HL-60 (cell line): ENCODE data around the gene GLIS1.

Source experiments
- DNase-seq, 2 experiments: peaks; one replicate each; pipeline ENCODE4 v3.0.0-alpha.2; 2010 to 2020; ENCODE audit warnings: low read depth in 1 of 2, low spot score in 1 of 2
- H3K27ac ChIP-seq: fragments of 250-450 bp; sonication (Bioruptor Pico); replicated peaks from 2 replicates; pipeline ENCODE4 v1.5.1; 2020; ENCODE audit warnings: mild to moderate bottlenecking, moderate library complexity
- H3K27me3 ChIP-seq: fragments of 250-450 bp; sonication (Bioruptor Pico); 2 replicates; pipeline ENCODE4 v1.5.1; 2021; ENCODE audit warnings: mild to moderate bottlenecking, moderate library complexity; ENCODE audit not compliant: insufficient read depth, poor library complexity, severe bottlenecking
- H3K4me3 ChIP-seq: replicated peaks from 2 replicates; pipeline ENCODE4 v1.5.1; 2011; ENCODE audit warnings: mild to moderate bottlenecking, control low read depth, low read length; ENCODE audit not compliant: insufficient read depth
- GABPA ChIP-seq: IDR thresholded peaks from 2 replicates; pipeline ENCODE4 v1.6.1; 2012; ENCODE audit warnings: low read depth
- POLR2AphosphoS5 ChIP-seq: IDR thresholded peaks from 2 replicates; pipeline ENCODE4 v1.6.1; 2012; ENCODE audit warnings: low read depth
- SPI1 ChIP-seq: IDR thresholded peaks from 2 replicates; pipeline ENCODE4 v1.6.1; 2012; ENCODE audit warnings: low read depth, mild to moderate bottlenecking, borderline replicate concordance
- TF ChIP-seq, protein P1 (sequence below): IDR thresholded peaks from one replicate; pipeline ENCODE4 v1.5.1; 2011; ENCODE audit warnings: low read length, control low read depth, inconsistent platforms; ENCODE audit not compliant: insufficient read depth
- TF ChIP-seq, protein P2 (sequence below): IDR thresholded peaks from 2 replicates; pipeline ENCODE4 v1.6.1; 2012; ENCODE audit warnings: low read depth; ENCODE audit not compliant: insufficient replicate concordance

The GLIS1 gene

DNA sequence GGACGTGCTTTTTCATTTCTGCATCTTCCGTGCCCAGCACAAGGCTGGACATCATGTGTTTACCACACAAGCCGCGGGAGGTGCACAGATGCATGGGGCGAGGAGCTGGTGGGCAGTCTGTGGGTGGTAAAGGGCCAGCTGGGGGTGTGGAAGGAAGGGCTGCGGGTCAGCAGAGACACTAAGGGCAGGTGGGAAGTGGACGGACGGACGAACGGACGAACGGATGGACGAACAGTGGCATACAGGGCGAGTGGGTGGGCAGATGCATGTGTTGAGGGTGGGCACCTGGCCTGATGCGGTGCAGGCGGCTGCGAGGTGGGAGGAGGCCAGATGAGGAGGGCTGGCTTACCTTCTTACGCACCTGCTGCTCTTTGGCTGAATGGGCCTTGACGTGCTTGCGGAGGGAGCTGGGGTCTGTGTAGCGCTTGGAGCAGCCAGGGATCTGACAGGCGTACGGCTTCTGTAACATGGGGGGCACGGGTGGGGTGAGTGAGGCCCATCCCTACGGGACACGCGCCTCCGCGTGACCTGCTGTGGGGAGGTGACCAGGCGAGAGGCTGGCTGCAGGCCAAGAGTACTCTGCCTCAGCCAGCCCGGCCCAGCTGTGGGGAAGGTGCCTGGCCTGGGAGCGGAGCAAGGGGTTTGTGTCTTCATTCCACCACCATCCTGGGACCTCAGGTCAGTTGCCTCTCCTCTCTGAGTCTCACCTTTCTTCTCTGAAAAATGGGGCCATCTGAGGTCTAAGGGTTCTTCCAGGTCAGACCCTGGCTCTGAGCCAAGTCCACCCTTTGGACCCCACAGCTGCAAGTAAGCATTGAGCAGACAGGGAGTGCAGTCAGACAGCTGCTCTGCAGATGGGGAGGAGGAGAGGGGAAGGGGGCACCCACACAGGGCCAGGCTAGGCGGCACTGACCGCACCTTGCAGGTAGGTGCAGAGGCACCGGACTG is 214.3 kb downstream of the GLIS1 start:
- Histone ChIP-seq H3K4me3 (no peak overlapping the region), H3K27ac (no peak overlapping the region), H3K27me3 (no peaks in the 10 kb centered on the region)
- TF ChIP-seq, protein P1, sequence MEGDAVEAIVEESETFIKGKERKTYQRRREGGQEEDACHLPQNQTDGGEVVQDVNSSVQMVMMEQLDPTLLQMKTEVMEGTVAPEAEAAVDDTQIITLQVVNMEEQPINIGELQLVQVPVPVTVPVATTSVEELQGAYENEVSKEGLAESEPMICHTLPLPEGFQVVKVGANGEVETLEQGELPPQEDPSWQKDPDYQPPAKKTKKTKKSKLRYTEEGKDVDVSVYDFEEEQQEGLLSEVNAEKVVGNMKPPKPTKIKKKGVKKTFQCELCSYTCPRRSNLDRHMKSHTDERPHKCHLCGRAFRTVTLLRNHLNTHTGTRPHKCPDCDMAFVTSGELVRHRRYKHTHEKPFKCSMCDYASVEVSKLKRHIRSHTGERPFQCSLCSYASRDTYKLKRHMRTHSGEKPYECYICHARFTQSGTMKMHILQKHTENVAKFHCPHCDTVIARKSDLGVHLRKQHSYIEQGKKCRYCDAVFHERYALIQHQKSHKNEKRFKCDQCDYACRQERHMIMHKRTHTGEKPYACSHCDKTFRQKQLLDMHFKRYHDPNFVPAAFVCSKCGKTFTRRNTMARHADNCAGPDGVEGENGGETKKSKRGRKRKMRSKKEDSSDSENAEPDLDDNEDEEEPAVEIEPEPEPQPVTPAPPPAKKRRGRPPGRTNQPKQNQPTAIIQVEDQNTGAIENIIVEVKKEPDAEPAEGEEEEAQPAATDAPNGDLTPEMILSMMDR, result no peak
- TF ChIP-seq, protein P2, sequence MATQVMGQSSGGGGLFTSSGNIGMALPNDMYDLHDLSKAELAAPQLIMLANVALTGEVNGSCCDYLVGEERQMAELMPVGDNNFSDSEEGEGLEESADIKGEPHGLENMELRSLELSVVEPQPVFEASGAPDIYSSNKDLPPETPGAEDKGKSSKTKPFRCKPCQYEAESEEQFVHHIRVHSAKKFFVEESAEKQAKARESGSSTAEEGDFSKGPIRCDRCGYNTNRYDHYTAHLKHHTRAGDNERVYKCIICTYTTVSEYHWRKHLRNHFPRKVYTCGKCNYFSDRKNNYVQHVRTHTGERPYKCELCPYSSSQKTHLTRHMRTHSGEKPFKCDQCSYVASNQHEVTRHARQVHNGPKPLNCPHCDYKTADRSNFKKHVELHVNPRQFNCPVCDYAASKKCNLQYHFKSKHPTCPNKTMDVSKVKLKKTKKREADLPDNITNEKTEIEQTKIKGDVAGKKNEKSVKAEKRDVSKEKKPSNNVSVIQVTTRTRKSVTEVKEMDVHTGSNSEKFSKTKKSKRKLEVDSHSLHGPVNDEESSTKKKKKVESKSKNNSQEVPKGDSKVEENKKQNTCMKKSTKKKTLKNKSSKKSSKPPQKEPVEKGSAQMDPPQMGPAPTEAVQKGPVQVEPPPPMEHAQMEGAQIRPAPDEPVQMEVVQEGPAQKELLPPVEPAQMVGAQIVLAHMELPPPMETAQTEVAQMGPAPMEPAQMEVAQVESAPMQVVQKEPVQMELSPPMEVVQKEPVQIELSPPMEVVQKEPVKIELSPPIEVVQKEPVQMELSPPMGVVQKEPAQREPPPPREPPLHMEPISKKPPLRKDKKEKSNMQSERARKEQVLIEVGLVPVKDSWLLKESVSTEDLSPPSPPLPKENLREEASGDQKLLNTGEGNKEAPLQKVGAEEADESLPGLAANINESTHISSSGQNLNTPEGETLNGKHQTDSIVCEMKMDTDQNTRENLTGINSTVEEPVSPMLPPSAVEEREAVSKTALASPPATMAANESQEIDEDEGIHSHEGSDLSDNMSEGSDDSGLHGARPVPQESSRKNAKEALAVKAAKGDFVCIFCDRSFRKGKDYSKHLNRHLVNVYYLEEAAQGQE, result no peak
- DNase-seq, result no peak

DNA sequence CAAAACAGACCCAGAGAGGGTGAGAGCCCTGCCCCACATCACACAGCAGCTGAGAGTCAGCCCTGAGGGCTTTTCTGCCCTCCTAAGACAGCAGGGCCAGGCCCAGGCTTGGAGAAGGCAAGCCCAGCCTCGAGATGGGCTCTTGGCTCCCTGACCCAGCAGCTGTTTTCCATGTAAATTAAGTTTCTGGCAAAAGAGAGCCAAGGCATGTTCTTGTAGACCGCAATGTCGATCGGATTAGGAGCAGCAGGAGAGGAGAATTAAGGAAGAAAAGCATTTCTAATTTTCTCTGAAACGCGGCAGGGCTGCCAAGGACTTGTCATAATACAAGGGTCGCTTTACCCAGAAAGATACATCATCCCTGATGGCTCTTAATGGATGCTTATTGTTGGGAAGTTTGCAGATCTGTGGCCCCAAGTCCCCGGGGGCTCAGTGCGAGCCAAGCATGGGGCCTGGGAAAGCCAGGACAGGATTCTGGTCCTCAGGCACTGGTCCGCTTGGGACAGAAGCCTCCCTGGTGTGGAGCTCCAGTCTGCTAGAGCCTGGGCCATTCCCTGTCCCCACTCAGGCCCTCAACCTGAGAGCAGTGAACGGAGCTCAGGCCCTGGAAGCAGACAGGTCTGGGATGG is 216.9 kb downstream of the GLIS1 start:
- no peak overlapping the region for H3K27ac ChIP-seq
- TF ChIP-seq SPI1 (no peak), GABPA (no peak), POLR2AphosphoS5 (no peak)
- TF ChIP-seq, protein P2, result no peak
- TF ChIP-seq, protein P1, result no peak
- DNase-seq, result no peak

DNA sequence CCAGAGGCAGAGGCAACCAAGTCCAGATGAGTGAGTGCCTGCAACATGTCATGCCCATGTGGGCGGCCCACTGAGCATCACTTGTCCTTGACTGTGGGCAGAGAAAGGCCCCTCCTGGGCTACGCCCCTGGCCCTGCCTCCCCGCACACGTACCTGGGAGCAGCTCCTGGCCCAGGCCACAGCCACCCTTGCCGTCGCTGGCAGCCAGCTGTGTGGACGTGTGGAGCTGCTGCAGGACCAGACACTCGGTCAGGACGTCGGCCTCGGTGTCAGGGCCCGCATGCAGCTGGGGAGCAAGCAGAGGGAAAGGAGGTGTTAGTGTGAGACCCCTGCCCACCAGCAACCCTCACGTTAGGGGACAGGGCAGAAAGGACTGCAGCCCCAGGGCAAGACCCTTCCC is 218.5 kb downstream of the GLIS1 start:
- TF ChIP-seq, protein P2, result no peak
- TF ChIP-seq, protein P1, result no peak
- TF ChIP-seq POLR2AphosphoS5 (no peak), GABPA (no peak), SPI1 (no peak)
- no peak for DNase-seq
- Histone ChIP-seq H3K27me3 (no peaks in the 10 kb centered on the region), H3K4me3 (no peak overlapping the region), H3K27ac (no peak overlapping the region)

More for the DNA sequence above, 216.9 kb downstream of the GLIS1 start:
- H3K27me3 ChIP-seq, result no peaks in the 10 kb centered on the region
- H3K4me3 ChIP-seq, result no peak overlapping the region
